K562 (cell line): ENCODE results near the gene SPATA21. TPM values are rescaled to one million over a fixed set of nuclear protein-coding genes. Genes with fewer than 3 reads are reported as not detected.

Experiments
- ATAC-seq: fragments of 200-7000 bp; cut with Tn5 transposase; 3 replicates; pipeline ENCODE4 v1.9.1; 2020; ENCODE audit warnings: moderate library complexity
- BruUV-seq: library from RNA; stranded (reverse); fragments of 400-500 nt; replicated peaks from 2 replicates; lab custom pipeline; 2021; lab: Mats Ljungman, UMichigan
- CTCF ChIA-PET: fragments of 300-600 bp; formaldehyde crosslinking; extraction: SDS; loops from one replicate; lab custom pipeline; 2021; ENCODE audit warnings: low intra/inter-chr PET ratio; lab: Yijun Ruan, JAX
- POLR2A ChIA-PET: fragments of 300-600, 350-650 bp; sonication (Branson Sonifier 250); formaldehyde crosslinking; extraction: SDS; loops from one replicate; lab custom pipeline; 2021; ENCODE audit warnings: antibody characterized with exemption, inconsistent platforms; lab: Yijun Ruan, JAX
- DNase-seq, 4 experiments: peaks; one replicate each; pipeline versions ENCODE4 v3.0.0 to v3.0.0-alpha.2; 2011 to 2018; ENCODE audit warnings: low spot score in 3 of 4, mixed read lengths in 3 of 4; ENCODE audit errors: extremely low read depth in 1 of 4
- FAIRE-seq: peaks from 2 replicates; lab custom pipeline; 2011; peaks lifted over from hg19 to GRCh38; lab: Jason Lieb, UNC
- H2AFZ ChIP-seq: 2 replicates; pipeline ENCODE4 v1.6.0; 2011; ENCODE audit warnings: low read depth, low read length, control low read depth, inconsistent platforms
- H3K27ac ChIP-seq: fragments of 200-600 bp; 3 replicates; pipeline ENCODE4 v1.8.0; 2011; ENCODE audit warnings: low read depth, mild to moderate bottlenecking, control low read depth, inconsistent platforms, low read length, moderate library complexity, mixed read lengths; ENCODE audit errors: extremely low read depth
- H3K27me3 ChIP-seq, 2 experiments: fragments of 300-600 bp in 1 of 2; 2 replicates in 1 of 2; 3 replicates in 1 of 2; pipeline versions ENCODE4 v1.6.0 to v1.8.0; 2011; ENCODE audit warnings: inconsistent platforms in 2 of 2, low read length in 2 of 2, mild to moderate bottlenecking in 1 of 2, mixed read lengths in 1 of 2, moderate library complexity in 1 of 2; ENCODE audit not compliant: control insufficient read depth in 2 of 2, insufficient read depth in 2 of 2
- H3K36me3 ChIP-seq: fragments of 300-600 bp; 3 replicates; pipeline ENCODE4 v1.8.0; 2011; ENCODE audit warnings: mild to moderate bottlenecking, low read length, inconsistent platforms; ENCODE audit not compliant: control insufficient read depth, insufficient read depth
- H3K4me1 ChIP-seq, 2 experiments: fragments of 200-600 bp in 1 of 2; replicated peaks in 1 of 2; 2 replicates in 1 of 2; 3 replicates in 1 of 2; pipeline versions ENCODE4 v1.5.1 to v1.8.0; 2011; ENCODE audit warnings: inconsistent platforms in 2 of 2, low read length in 2 of 2, mild to moderate bottlenecking in 1 of 2, mixed read lengths in 1 of 2, moderate library complexity in 1 of 2; ENCODE audit not compliant: control insufficient read depth in 2 of 2, insufficient read depth in 2 of 2
- H3K4me2 ChIP-seq: 2 replicates; pipeline ENCODE4 v1.6.1; 2011; ENCODE audit warnings: low read length, control low read depth, inconsistent platforms, mixed read lengths; ENCODE audit not compliant: insufficient read depth
- H3K4me3 ChIP-seq: fragments of 200-600 bp; sonication (generic), shearing (Covaris generic); 2 replicates; pipeline ENCODE4 v1.5.1; 2016; ENCODE audit warnings: control low read depth, inconsistent platforms
- H3K79me2 ChIP-seq: fragments of 200-600 bp; 3 replicates; pipeline ENCODE4 v1.8.0; 2011; ENCODE audit warnings: low read length, inconsistent platforms; ENCODE audit not compliant: control insufficient read depth, insufficient read depth
- H3K9ac ChIP-seq, 2 experiments: 2 replicates each; pipeline versions ENCODE4 v1.6.0 to v1.6.1; 2011; ENCODE audit warnings: low read depth in 2 of 2, low read length in 2 of 2, control low read depth in 1 of 2, inconsistent platforms in 1 of 2, mild to moderate bottlenecking in 1 of 2, mixed read lengths in 1 of 2; ENCODE audit not compliant: insufficient read depth in 1 of 2
- H3K9me1 ChIP-seq: one replicate; pipeline ENCODE4 v1.6.0; 2011; ENCODE audit warnings: inconsistent platforms, mild to moderate bottlenecking, low read length, moderate library complexity; ENCODE audit not compliant: control insufficient read depth, insufficient read depth
- H3K9me3 ChIP-seq: replicated peaks from 2 replicates; pipeline ENCODE4 v1.5.1; 2011; ENCODE audit warnings: low read depth, low read length, inconsistent platforms; ENCODE audit not compliant: control insufficient read depth, insufficient read depth
- H4K20me1 ChIP-seq: replicated peaks from 2 replicates; pipeline ENCODE4 v1.6.1; 2011; ENCODE audit warnings: low read length, inconsistent platforms, mixed read lengths; ENCODE audit not compliant: control insufficient read depth, insufficient read depth
- CXXC5 ChIP-seq: fragments of 250-450 bp; sonication (Bioruptor Pico); IDR thresholded peaks from 2 replicates; pipeline ENCODE4 v1.8.0; 2022; ENCODE audit warnings: inconsistent platforms, mild to moderate bottlenecking, moderate library complexity
- E2F3 ChIP-seq: fragments of 250-450 bp; sonication (Bioruptor Pico); IDR thresholded peaks from 2 replicates; pipeline ENCODE4 v1.4.0; 2020; ENCODE audit warnings: mild to moderate bottlenecking
- FOXA1 ChIP-seq: fragments of 450-650 bp; IDR thresholded peaks from 2 replicates; pipeline ENCODE4 v1.6.1; 2016; ENCODE audit warnings: mild to moderate bottlenecking, borderline replicate concordance
- SOX6 ChIP-seq: fragments of 450-650 bp; IDR thresholded peaks from 2 replicates; pipeline ENCODE4 v1.6.1; 2014; ENCODE audit warnings: mild to moderate bottlenecking
- SRSF9 ChIP-seq: fragments of 200-400 bp; formaldehyde crosslinking; IDR thresholded peaks from 2 replicates; pipeline ENCODE4 v1.6.1; 2017; ENCODE audit warnings: low read depth, low read length, borderline replicate concordance
- ZBTB43 ChIP-seq: sonication (generic); formaldehyde crosslinking; IDR thresholded peaks from 2 replicates; pipeline ENCODE4 v1.8.0; 2023; ENCODE audit warnings: mild to moderate bottlenecking, missing genetic modification reagents
- ZNF134 ChIP-seq: fragments of 250-450 bp; sonication (Bioruptor Pico); conservative IDR thresholded peaks from 2 replicates; pipeline ENCODE4 v1.4.0; 2020
- ZNF224 ChIP-seq: sonication (generic); formaldehyde crosslinking; IDR thresholded peaks from 2 replicates; pipeline ENCODE4 v1.8.0; 2022; ENCODE audit warnings: mild to moderate bottlenecking, missing genetic modification reagents
- WGBS: fragments of 100-300 bp; shearing (Covaris generic); methylation state at CpG from one replicate; pipeline ENCODE4 v1.1.6; 2016; ENCODE audit warnings: low coverage, mixed read lengths; ENCODE audit not compliant: insufficient coverage; ENCODE audit errors: missing lambda C conversion rate; 5-methylcytosine and 5-hydroxymethylcytosine counted together
- in situ Hi-C: fragments of 300-500 bp; cut with MboI; formaldehyde crosslinking; loops from 4 replicates; pipeline ENCODE4 v1.15.0; 2018; ENCODE audit warnings: inconsistent platforms, mixed read lengths
- intact Hi-C: fragments of 100-400 bp; cut with micrococcal nuclease; formaldehyde crosslinking; loops from 2 replicates; pipeline ENCODE4 v1.14.2; 2022
- polyA plus RNA-seq, 8 experiments: library from polyadenylated mRNA; depleted of rRNA in 4 of 8; stranded (reverse) in 5 of 8; unstranded in 3 of 8; fragments of >200 nt; fragmentation: Nextera tagmentation in 2 of 8; fragmentation: Illumina TruSeq in 1 of 8; extraction: Ambion mirVana in 2 of 8; extraction: Trizol in 1 of 8; gene quantifications; 2 replicates each; pipeline versions ENCODE4 v1.2.1 to v1.2.3, GENCODE V29; 2011 to 2014; ENCODE audit warnings: inconsistent platforms in 1 of 8, missing spikeins in 1 of 8
- total RNA-seq, 7 experiments: library from RNA; depleted of rRNA in 6 of 7; stranded (reverse); fragments of >200 nt in 6 of 7; fragmentation: Illumina TruSeq in 2 of 7; extraction: Trizol in 2 of 7; gene quantifications; 2 replicates each; pipeline versions ENCODE4 v1.2.1 to v1.2.3, GENCODE V29; 2011 to 2021; ENCODE audit warnings: low replicate concordance in 1 of 7

Gene SPATA21
- total and polyA plus RNA-seq, 9 of the 15 experiments (the other 6 are each of a cell fraction or from before 2014, with no cell fraction given) = 0.10 to 0.36 (median 0.13) TPM; not detected in 3

GRCh38 chr1:16425125-16426025, 11.8 kb downstream of the SPATA21 start:
- Histone ChIP-seq H3K79me2 (no peaks in the 10 kb centered on the region), H3K4me2 (no peak overlapping the region), H3K36me3 (no peaks in the 10 kb centered on the region), H3K9me1 (no peaks in the 10 kb centered on the region), H3K4me3 (no peak overlapping the region), H2AFZ (no peak overlapping the region), H3K9me3 (no peaks in the 10 kb centered on the region), H4K20me1 (no peaks in the 10 kb centered on the region), H3K27ac (no peak overlapping the region), H3K27me3 (peaks cover 8 to 15% of the 10 kb centered on the region in 2 experiments; a peak in 4 of 5 replicates), H3K4me1 (peaks cover 2 to 14% of the 10 kb centered on the region in 2 experiments; a peak in 4 of 5 replicates), H3K9ac (peak overlapping the region in 1 of 2 experiments; percentile 73; a peak in 2 of 4 replicates)
- ChIA-PET CTCF (no interaction called here), POLR2A (interaction anchor here (0.6 to 1.5 kb wide), 10 partner anchors 15 to 1335 kb away, joined by 3 to 12 read pairs (median 4); partner anchors contain the start of genes FBXO42 and NECAP2)
- TF ChIP-seq ZNF224 (CRISPR knock-in tag) (no peak), SRSF9 (no peak), ZBTB43 (no peak), E2F3 (CRISPR knock-in tag) (no peak), SOX6 (no peak), ZNF134 (no peak), CXXC5 (CRISPR knock-in tag) (no peak), FOXA1 (no peak)
- peak in 1 of 4 experiments; percentile 8 for DNase-seq
- in situ Hi-C loops = loop anchor here (25.0 kb wide), 1 partner anchor 437 kb away; no protein-coding TSS in a partner anchor
- intact Hi-C loops = no loop called here
- peak; percentile 16; the same call in 1 of the 3 replicates for ATAC-seq
- FAIRE-seq = peak; percentile 51
- WGBS = 74% methylated on average over 10 of the region's 10 CpGs
- no TSS peak for BruUV-seq
